HG02642 (cell line): ENCODE measurements around the gene TNFSF4.
"Not testable (repeated sequence)": the region's sequence is repeated elsewhere in the genome, so short reads cannot be mapped to it uniquely, and the experiment has no call there.

Experiments
- ATAC-seq: cut with Tn5 transposase; IDR thresholded peaks from one replicate; pipeline ENCODE4 v1.9.1; 2021; ENCODE audit warnings: mild to moderate bottlenecking; ENCODE audit not compliant: unreplicated experiment, poor library complexity

TNFSF4 gene

DNA sequence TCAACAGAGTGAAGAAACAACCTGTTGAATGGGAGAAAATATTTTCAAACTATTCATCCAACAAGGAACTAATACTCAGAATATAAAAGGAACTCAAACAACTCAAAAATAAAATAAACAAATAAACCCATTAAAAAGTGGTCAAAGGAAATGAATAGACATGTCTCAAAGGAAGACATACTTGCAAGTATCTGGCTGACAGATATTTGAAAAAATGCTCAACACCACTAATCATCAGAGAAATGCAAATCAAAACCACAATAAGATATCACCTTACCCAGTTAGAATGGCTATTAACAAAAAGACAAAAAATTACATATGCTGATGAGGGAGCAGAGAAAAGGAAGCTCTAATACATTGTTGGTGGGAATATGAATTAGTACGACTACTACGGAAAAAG, 38.2 kb downstream of the TNFSF4 start:
- ATAC-seq = no peak

GRCh38 chr1:173164686-173165085, 42.4 kb downstream of the TNFSF4 start:
- ATAC-seq = no peak

DNA sequence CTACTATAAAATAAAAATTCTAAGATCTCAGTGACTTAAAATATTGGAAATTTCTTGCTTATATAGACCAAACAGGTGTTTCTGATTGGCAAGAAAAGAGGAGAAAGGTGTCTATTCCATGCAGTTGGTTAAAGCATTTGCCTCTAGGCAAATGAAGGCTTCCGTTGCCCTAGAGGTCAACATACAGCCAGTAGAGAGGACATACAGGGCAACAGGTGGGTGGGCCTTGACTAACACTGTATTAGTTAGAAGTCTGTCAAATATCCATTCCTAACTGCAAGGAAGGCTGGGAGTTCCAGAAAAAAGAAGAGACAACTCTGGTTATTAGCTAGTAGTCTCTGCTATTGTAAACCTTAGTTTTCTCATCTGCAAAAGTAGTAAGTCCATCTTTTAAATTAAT, 43.0 kb downstream of the TNFSF4 start:
- no peak for ATAC-seq

GRCh38 chr1:173163222-173163621, 43.9 kb downstream of the TNFSF4 start:
- ATAC-seq = no peak

- ATAC-seq = no peak
Observed at GRCh38 chr1:173162601-173163000, 44.5 kb downstream of the TNFSF4 start.

DNA sequence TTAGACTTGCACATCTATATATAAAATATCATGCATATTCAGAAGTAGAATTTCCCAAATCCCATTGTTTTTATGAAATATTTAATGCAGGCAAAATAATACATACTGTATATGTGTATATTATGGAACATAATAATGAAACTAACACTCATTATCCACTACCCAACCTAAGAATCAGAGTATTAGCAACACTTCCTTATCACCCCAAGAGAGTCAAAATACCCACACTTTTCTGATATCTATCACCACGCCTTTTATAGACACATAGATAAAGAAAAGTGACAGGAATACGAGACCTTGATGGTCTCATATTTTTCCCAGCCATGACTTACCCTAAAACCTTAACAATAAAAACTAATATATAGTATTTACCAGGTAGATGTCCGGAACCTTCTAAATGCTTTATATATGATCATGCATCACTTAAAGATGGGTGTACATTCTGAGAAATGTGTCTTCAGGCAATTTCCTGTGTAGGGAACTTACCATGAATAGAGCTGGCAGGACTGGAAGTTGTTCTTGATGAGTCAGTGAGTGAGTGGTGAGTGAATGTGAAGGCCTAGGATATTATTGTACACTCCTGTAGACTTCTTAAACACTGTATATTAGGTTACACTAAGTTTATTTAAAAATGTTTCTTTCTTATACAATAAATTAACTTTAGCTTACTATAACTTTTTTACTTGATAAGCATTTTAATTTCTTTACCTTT, 45.5 kb downstream of the TNFSF4 start:
- no peak for ATAC-seq

DNA sequence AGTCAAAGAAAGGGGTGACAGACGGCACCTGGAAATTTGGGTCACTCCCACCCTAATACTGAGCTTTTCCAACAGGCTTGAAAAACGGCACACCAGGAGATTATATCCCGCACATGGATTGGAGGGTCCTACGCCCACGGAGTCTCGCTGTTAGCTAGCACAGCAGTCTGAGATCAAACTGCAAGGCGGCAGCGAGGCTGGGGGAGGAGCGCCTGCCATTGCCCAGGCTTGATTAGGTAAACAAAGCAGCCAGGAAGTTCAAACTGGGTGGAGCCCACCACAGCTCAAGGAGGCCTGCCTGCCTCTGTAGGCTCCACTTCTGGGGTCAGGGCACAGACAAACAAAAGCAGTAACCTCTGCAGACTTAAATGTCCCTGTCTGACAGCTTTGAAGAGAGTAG, 53.2 kb downstream of the TNFSF4 start:
- ATAC-seq = not testable (repeated sequence)

DNA sequence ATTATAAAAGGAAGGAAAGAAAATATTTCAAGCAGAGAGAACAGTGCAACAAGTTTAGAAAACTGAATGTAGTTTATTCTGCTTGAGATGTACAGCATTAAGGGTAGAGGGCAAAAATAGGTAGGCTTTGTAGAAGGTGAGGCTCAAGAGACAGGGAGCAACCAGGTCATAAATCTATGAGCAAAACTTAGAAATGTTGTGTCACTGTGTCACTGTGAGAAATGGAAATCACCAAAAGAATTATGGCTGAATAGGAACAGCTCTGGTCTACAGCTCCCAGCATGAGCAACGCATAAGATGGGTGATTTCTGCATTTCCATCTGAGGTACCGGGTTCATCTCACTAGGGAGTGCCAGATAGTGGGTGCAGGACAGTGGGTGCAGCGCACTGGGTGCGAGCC, 53.6 kb downstream of the TNFSF4 start:
- no peak for ATAC-seq

GRCh38 chr1:173152598-173152997, 54.5 kb downstream of the TNFSF4 start:
- ATAC-seq = no peak

GRCh38 chr1:173150795-173151194, 56.3 kb downstream of the TNFSF4 start:
- no peak for ATAC-seq

DNA sequence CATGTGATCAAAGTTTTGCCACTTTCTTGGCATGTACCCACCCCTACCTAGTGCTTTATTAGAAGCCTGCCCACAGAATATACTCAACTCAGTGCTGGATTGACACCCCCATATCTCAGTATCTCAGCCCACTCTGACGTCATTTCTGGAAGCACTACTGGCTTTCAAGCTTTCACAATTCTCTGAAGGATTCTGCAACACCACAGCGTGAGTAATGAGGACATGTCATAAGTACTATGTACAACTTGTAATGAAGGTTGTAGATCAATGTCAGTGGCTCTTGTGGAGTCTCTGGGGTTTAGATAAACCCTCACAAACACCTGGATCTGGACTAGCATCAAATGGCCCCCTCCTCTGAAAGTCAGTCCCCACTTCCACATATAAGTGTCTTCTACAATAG, 57.2 kb downstream of the TNFSF4 start:
- no peak for ATAC-seq

GRCh38 chr1:173148971-173149370, 58.2 kb downstream of the TNFSF4 start:
- ATAC-seq = no peak

DNA sequence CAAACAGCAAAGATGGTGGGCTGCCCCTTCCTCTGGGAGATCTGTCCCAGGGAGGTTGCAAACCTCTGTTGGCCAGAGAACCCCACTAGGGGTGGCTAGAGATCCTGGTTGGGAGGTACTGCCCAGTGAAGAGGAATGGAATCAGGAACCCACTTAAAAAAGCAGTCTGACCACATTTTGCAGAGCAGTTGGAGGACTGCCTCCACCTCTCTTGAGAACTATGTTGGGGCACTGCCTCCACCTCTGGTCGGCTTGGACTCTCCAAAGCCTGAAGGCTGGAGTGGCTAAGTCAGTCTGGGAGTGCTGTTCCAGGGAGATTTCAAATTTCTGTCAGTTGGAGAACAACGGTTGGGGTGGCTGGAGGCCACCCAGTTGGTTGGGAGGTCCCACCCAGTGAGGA, 58.6 kb downstream of the TNFSF4 start:
- ATAC-seq = no peak

- no peak for ATAC-seq
Observed at GRCh38 chr1:173140733-173141132, 66.4 kb downstream of the TNFSF4 start.

DNA sequence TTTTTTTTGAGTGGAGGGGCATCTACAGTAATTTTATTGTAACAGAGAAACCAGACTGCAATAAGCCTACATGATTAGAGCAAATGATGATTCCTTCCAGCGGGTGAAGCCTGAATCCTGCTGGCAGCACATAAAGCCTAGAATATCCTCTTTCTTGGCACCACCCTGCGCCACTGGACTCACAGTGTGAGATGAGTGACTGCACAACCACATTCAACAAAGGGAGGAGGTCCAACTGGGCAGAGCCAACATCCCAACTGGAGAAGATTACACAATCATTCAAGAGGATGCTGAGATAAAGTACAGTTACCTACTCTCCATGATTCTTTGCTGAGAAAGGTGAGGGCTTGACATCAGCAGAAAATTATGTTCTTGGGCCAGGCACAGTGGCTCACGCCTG, 67.4 kb downstream of the TNFSF4 start:
- no peak for ATAC-seq

- no peak for ATAC-seq
Observed at GRCh38 chr1:173137107-173137706, 69.9 kb downstream of the TNFSF4 start.

GRCh38 chr1:173134800-173135199, 72.3 kb downstream of the TNFSF4 start:
- no peak for ATAC-seq

DNA sequence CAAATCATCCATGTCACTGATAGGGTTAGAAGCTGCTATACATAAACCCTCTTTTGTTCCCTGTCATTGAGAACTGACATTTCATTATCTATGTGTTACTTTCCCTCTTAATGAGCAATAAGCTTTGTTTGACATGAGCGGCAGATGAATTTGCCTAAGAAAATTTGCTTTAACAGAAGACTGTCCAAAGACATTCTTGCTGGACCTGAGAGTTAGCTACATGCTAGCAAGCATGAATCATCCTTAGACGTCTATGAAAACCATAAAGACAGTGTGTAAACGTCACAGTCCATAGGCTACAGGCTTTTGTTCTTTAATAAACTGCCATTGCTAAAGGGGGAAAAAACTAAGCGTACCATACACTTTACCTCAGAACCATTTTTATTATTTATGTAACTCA, 73.1 kb downstream of the TNFSF4 start:
- no peak for ATAC-seq
